Mucosa of descending colon (tissue), 3 donors: Measurements from ENCODE around the gene OPCML. TPM values are rescaled to one million over a fixed set of nuclear protein-coding genes. Genes with fewer than 3 reads are reported as not detected.

Experiments
- ATAC-seq: fragments of 200-7000 bp; cut with Tn5 transposase; one replicate; pipeline ENCODE4 v1.9.1; 2020; ENCODE audit warnings: mild to moderate bottlenecking, moderate library complexity
- DNase-seq, 3 donors: peaks; one replicate each; pipeline ENCODE4 v3.0.0-alpha.2; 2020
- H3K36me3 ChIP-seq: fragments of 200-600 bp; one replicate; pipeline ENCODE4 v1.8.0; 2021; ENCODE audit warnings: low read depth, mild to moderate bottlenecking
- H3K4me1 ChIP-seq: fragments of 200-600 bp; one replicate; pipeline ENCODE4 v1.8.0; 2021; ENCODE audit warnings: low read depth, mild to moderate bottlenecking
- H3K4me3 ChIP-seq: fragments of 200-600 bp; one replicate; pipeline ENCODE4 v1.8.0; 2021; ENCODE audit warnings: mild to moderate bottlenecking
- H3K9me3 ChIP-seq: fragments of 200-600 bp; one replicate; pipeline ENCODE4 v1.8.0; 2021; ENCODE audit warnings: mild to moderate bottlenecking
- intact Hi-C, 2 donors: fragments of 100-400 bp; cut with DNase I in 1 of 2; cut with micrococcal nuclease in 1 of 2; formaldehyde crosslinking; loops; one replicate each; pipeline versions ENCODE4 v1.11.0 to v1.11.1; 2022; cut with DNase I, micrococcal nuclease
- total RNA-seq, 3 donors: library from RNA; stranded (reverse); fragmentation: NEBNext Ultra II Directional in 2 of 3; extraction: Animal tissue kit (Norgen Biotek cat#: 25700) in 2 of 3; gene quantifications; one replicate each; pipeline versions ENCODE4 v1.2.1 to v1.2.4, GENCODE V29; 2021 to 2023
- TF ChIP-seq, protein P1 (sequence below): fragments of 200-600 bp; IDR thresholded peaks from one replicate; pipeline ENCODE4 v1.8.0; 2022; ENCODE audit warnings: antibody characterized with exemption, mild to moderate bottlenecking
- donor health status: DM: no; HTN: no; CAD: no; lungs with moderate emphysema.
- donor health status: DM: no; HTN: no; CAD: no.
- donor health status: DM: no; HTN: yes; CAD: no.

Gene OPCML
- total RNA-seq, 3 donors from 2014 or later: 0.10 to 0.47 TPM; not detected in 1

DNA sequence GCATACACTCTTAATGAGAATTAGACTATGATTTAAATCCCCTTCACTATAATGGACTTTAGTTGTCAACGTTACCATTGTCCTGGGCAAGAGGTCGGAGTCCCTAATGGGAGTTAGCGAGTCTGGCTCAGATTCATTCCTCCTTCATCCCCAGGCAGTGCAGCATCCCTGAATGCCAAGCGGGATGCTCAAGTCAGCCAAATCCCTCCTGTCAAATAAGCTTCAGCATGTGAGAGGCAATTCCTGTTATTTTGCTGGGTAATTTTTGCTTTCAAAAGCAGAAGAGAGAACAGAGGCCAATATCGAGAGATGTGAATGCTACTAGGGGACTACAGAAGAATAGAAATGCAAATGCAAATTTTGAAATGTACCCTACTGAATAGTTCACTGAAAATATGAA lies 186.2 kb downstream of the OPCML start:
- no peaks in the 10 kb centered on the region for H3K9me3 ChIP-seq
- TF ChIP-seq, protein P1, sequence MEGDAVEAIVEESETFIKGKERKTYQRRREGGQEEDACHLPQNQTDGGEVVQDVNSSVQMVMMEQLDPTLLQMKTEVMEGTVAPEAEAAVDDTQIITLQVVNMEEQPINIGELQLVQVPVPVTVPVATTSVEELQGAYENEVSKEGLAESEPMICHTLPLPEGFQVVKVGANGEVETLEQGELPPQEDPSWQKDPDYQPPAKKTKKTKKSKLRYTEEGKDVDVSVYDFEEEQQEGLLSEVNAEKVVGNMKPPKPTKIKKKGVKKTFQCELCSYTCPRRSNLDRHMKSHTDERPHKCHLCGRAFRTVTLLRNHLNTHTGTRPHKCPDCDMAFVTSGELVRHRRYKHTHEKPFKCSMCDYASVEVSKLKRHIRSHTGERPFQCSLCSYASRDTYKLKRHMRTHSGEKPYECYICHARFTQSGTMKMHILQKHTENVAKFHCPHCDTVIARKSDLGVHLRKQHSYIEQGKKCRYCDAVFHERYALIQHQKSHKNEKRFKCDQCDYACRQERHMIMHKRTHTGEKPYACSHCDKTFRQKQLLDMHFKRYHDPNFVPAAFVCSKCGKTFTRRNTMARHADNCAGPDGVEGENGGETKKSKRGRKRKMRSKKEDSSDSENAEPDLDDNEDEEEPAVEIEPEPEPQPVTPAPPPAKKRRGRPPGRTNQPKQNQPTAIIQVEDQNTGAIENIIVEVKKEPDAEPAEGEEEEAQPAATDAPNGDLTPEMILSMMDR: no peak
- no peaks in the 10 kb centered on the region for H3K4me1 ChIP-seq
- ATAC-seq (no peak), DNase-seq (no peak)
- intact Hi-C loops: no loop called here
- no peak overlapping the region for H3K4me3 ChIP-seq
- H3K36me3 ChIP-seq: no peaks in the 10 kb centered on the region

DNA sequence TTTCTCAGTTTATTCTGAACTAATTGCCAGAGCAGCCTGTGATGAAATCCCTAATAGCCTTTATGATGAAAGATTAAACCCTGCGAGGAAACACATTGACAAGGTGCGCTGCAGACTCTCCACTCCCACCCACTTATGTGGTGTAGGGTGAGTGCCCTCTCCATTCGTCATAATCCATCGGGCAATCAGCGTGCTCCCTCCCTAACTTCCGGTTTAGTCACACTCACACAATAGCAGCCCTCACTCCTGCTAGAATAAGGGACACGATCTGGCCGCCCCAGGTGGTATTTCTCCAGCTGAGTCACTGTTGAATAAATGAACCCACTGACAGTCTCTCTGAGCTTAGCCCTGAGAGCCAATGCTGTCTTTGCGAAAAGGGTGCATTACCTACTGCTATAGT lies 188.3 kb downstream of the OPCML start:
- intact Hi-C loops: no loop called here
- Histone ChIP-seq H3K9me3 (no peaks in the 10 kb centered on the region), H3K36me3 (no peaks in the 10 kb centered on the region), H3K4me1 (no peaks in the 10 kb centered on the region), H3K4me3 (no peak overlapping the region)
- DNase-seq: no peak
- TF ChIP-seq, protein P1: no peak
- no peak for ATAC-seq

DNA sequence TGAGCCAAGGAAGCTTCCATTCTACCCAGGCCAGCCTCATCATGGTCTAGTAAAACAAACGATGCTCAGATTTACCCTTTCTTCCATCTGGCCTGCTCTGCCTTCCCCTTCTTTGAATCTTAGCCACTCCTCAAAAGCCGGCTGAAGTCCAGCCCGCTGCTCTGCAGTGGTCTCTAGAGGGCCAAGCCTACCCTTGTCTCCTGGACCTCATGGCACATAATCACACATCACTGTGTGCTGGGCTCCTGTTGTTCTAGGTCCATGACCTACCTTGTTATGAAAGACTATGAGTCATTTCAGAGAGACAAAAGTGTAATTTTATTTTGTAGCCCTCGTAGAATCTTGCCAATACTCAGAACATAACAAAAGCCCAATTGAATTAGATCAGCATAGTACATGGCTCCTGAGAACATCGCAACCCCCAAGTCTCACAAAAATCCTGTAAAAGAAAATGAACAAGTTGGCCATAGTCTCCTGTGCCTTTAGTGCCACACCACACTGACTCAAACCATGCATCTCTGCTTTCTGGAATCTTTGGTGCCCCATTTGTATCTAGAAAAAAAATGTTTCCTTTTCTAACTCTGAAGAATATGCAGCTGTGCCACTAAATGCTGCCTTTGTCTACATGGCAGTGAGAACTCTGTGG lies 192.7 kb downstream of the OPCML start:
- TF ChIP-seq, protein P1: no peak

DNA sequence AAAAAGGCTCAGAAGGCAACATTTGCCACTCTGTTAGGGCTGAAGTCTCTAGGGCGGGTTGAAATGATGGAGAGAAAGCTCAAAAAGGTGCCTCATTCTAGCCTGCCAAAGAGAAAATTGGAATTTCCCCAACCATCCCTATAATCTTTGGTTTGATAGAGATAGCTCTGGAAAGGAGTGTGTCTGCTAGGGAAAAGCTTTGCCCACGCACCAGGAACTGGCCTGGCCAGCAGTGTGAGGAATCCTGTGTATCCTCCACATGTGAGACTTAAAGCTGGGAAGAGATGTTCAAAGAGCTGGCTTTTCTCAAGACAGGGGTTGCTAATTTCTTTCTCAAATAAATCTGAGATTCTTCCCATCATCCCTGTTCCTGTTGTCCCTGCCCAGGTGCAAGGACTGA lies 193.7 kb downstream of the OPCML start:
- Histone ChIP-seq H3K4me3 (no peak overlapping the region), H3K9me3 (no peaks in the 10 kb centered on the region), H3K36me3 (no peaks in the 10 kb centered on the region), H3K4me1 (no peaks in the 10 kb centered on the region)
- no peak for DNase-seq
- ATAC-seq: no peak
- TF ChIP-seq, protein P1: no peak
- intact Hi-C loops: no loop called here

More for the DNA sequence above, 192.7 kb downstream of the OPCML start:
- Histone ChIP-seq H3K4me1 (no peaks in the 10 kb centered on the region), H3K4me3 (no peak overlapping the region), H3K9me3 (no peaks in the 10 kb centered on the region), H3K36me3 (no peaks in the 10 kb centered on the region)
- intact Hi-C loops: no loop called here
- no peak for ATAC-seq
- no peak for DNase-seq

DNA sequence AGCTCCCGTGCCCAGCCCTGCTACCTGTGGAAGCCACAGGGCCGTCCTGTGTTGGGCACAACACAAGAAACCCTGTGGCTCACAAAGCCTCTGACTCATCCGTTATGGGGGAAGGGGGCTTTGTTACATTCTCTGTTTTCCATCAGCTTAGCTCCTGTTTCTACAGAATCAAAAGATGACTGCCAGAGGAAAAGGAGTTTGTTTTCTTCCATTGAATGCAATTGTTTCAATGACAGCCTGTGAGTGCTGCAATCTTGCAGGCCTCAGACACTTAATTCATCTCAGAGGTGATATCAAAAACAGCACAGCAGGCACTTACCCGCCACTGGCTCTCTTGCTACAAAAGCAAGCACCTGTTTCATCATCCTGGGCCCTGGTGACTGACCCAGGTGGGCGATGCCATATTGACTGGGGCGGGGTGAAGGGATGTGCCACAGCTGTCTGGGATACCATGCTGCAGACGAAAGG lies 194.3 kb downstream of the OPCML start:
- TF ChIP-seq, protein P1: no peak
- no peak for DNase-seq
- intact Hi-C loops: no loop called here

More for the DNA sequence above, 194.3 kb downstream of the OPCML start:
- no peak for ATAC-seq
- Histone ChIP-seq H3K9me3 (no peaks in the 10 kb centered on the region), H3K4me1 (no peaks in the 10 kb centered on the region), H3K36me3 (no peaks in the 10 kb centered on the region), H3K4me3 (no peak overlapping the region)
